GM19455 (cell line): ENCODE data around the gene IDH3B.

Experiments
- ATAC-seq: cut with Tn5 transposase; IDR thresholded peaks from one replicate; pipeline ENCODE4 v1.9.1; 2021; ENCODE audit not compliant: unreplicated experiment

The IDH3B gene

GRCh38 chr20:2658414-2659354 lies 5.3 kb downstream of the IDH3B start:
- ATAC-seq: no peak

GRCh38 chr20:2657674-2658073 lies 6.3 kb downstream of the IDH3B start:
- ATAC-seq: no peak

DNA sequence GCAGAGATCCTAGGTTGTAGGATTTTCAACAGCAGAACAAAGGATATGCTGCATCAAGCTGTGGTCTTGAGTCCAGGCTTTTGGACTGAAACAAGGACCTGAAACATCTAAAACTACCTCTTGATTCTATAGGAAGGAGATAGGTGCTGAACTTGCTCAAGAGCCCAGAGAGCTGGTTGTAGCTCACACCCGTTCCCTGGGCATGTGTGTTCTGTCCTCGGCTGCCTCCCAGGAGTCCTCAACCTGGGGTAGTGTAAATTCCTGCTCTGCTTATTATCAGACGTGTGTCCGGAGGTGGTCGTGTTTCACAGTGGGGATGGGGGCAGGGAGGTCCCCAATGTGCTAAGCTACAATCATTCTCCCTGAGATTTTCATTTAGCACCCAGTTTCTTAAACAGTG lies 6.8 kb downstream of the IDH3B start:
- no peak for ATAC-seq

- no peak for ATAC-seq
These were observed 7.4 kb downstream of the IDH3B start for GRCh38 chr20:2656471-2657117.

GRCh38 chr20:2655331-2656116 lies 8.5 kb downstream of the IDH3B start:
- ATAC-seq: no peak

- ATAC-seq: no peak
These were observed 9.2 kb downstream of the IDH3B start for GRCh38 chr20:2654831-2655230.

GRCh38 chr20:2654384-2654822 lies 9.6 kb downstream of the IDH3B start:
- no peak for ATAC-seq

- no peak for ATAC-seq
These were observed 10.2 kb downstream of the IDH3B start for GRCh38 chr20:2653556-2654383.

- ATAC-seq: peak; percentile 40
These were observed 11.1 kb downstream of the IDH3B start for GRCh38 chr20:2652724-2653555.

- peak; percentile 78 for ATAC-seq
These were observed 12.0 kb downstream of the IDH3B start, which contains the start of gene NOP56 for GRCh38 chr20:2651772-2652723. Gene NOP56, plus strand, starts transcription at chr20:2652632. Its CDS starts 29 bp downstream, at chr20:2652661.

DNA sequence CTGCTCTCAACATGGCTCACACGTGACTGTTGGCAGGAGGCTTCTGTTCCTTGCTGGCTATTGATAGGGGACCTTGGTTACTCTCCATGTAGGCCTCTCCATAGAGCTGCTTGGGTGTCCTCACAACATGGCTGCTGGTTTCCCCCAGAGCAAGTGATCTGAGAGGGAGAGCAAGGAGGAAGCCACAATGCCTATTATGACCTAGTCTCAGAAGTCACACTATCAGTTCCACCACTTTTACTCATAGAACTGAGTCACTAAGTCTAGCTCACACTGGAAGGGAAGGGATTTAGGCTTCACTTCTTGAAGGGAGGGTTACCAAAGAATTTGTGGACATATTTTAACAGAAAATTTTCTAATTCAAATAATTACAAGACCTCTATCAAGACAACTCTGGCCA lies 20.3 kb downstream of the IDH3B start:
- no peak for ATAC-seq

DNA sequence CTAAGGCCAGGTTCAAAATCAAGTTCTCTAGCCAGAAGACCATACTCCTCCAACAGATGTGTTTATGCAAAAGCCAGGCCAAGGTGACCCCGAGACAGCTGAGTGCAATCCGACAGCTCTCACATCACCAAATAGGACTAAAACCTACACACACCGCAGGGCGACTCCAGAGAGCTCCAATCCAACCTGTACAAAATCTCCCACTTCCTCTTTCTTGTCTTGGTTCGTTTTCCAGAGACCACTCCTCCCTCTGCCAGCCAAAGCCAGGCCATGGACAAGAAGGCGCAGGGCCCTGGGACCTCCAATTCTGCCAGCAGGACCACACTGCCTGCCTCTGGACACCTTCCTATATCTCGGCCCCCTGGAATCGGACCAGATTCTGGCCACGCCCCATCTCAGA lies 23.1 kb downstream of the IDH3B start:
- ATAC-seq: no peak

GRCh38 chr20:2640260-2640659 lies 23.8 kb downstream of the IDH3B start:
- no peak for ATAC-seq

GRCh38 chr20:2637246-2637645 lies 26.8 kb downstream of the IDH3B start:
- ATAC-seq: no peak

- ATAC-seq: no peak
These were observed 30.6 kb downstream of the IDH3B start for GRCh38 chr20:2633381-2633780.

- ATAC-seq: no peak
These were observed 32.8 kb downstream of the IDH3B start for GRCh38 chr20:2631228-2631627.

- ATAC-seq: no peak
These were observed 37.0 kb downstream of the IDH3B start for GRCh38 chr20:2626853-2627541.

DNA sequence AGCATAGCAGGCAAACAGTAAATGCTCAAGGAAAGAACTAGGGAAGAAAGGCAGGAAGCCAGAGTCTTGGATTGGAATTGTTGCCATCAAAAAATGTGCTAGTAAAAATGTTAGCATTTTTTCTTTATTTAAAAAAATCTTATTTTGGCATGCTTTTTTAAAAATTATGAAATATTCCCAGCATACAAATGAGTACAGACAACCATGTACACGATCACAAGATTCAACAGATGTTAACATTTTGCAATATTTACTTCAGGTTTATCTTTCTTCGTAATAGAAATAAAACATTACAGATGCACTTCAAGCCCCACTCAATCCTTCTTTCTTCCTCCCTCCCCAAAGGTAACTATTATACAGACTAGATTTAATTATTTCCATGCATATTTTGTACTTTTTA lies 39.0 kb downstream of the IDH3B start:
- no peak for ATAC-seq
